Ectodermal cell (in vitro differentiated cells): ENCODE data around the gene PDCD4.

Experiments
- H3K27ac ChIP-seq: 2 replicates; pipeline ENCODE4 v1.7.0; 2013; ENCODE audit warnings: mild to moderate bottlenecking, low read depth, low read length; ENCODE audit not compliant: insufficient read depth, poor library complexity, severe bottlenecking
- H3K27me3 ChIP-seq: 2 replicates; pipeline ENCODE4 v1.7.0; 2013; ENCODE audit warnings: mild to moderate bottlenecking, low read length; ENCODE audit not compliant: insufficient read depth, control insufficient read depth, poor library complexity, severe bottlenecking
- H3K36me3 ChIP-seq: one replicate; pipeline ENCODE4 v1.7.0; 2013; ENCODE audit warnings: low read length; ENCODE audit not compliant: control insufficient read depth, insufficient read depth
- H3K4me1 ChIP-seq: one replicate; pipeline ENCODE4 v1.7.0; 2013; ENCODE audit warnings: low read length; ENCODE audit not compliant: control insufficient read depth, insufficient read depth
- H3K4me3 ChIP-seq: 2 replicates; pipeline ENCODE4 v1.7.0; 2013; ENCODE audit warnings: low read depth, low read length, control low read depth; ENCODE audit not compliant: insufficient read depth
- H3K9me3 ChIP-seq: 2 replicates; pipeline ENCODE4 v1.7.0; 2013; ENCODE audit warnings: mild to moderate bottlenecking, low read length, moderate library complexity; ENCODE audit not compliant: control insufficient read depth
- WGBS, 2 experiments: methylation state at CpG; one replicate each; pipeline ENCODE4 v1.1.7; 2013; ENCODE audit warnings: missing lambda C conversion rate in 2 of 2; 5-methylcytosine and 5-hydroxymethylcytosine counted together

Gene PDCD4

GRCh38 chr10:110842326-110842904 lies 29.3 kb upstream of the PDCD4 start:
- 75 to 76% methylated on average over 7 of the region's 7 CpGs for WGBS, 2 experiments
- Histone ChIP-seq H3K9me3 (no peaks in the 10 kb centered on the region), H3K27ac (no peak overlapping the region), H3K4me3 (no peak overlapping the region), H3K4me1 (peaks cover 6% of the 10 kb centered on the region), H3K27me3 (no peaks in the 10 kb centered on the region), H3K36me3 (no peaks in the 10 kb centered on the region)

- Histone ChIP-seq H3K36me3 (no peaks in the 10 kb centered on the region), H3K27me3 (no peaks in the 10 kb centered on the region), H3K4me3 (no peak overlapping the region), H3K9me3 (no peaks in the 10 kb centered on the region), H3K27ac (no peak overlapping the region), H3K4me1 (peaks cover 6% of the 10 kb centered on the region)
- 74 to 75% methylated on average over 2 of the region's 2 CpGs for WGBS, 2 experiments
These were observed 28.7 kb upstream of the PDCD4 start for GRCh38 chr10:110843031-110843430.

- H3K36me3 ChIP-seq, result no peaks in the 10 kb centered on the region
- no peak overlapping the region for H3K27ac ChIP-seq
- WGBS, 2 experiments, result 87 to 91% methylated on average over 8 of the region's 8 CpGs
These were observed 27.7 kb upstream of the PDCD4 start for GRCh38 chr10:110843796-110844616.

GRCh38 chr10:110844617-110844881 lies 27.2 kb upstream of the PDCD4 start:
- Histone ChIP-seq H3K27me3 (no peaks in the 10 kb centered on the region), H3K4me1 (peaks cover 6% of the 10 kb centered on the region), H3K4me3 (no peak overlapping the region), H3K9me3 (no peaks in the 10 kb centered on the region), H3K27ac (no peak overlapping the region), H3K36me3 (no peaks in the 10 kb centered on the region)
- WGBS, 2 experiments, result 92 to 95% methylated on average over 4 of the region's 4 CpGs

More at GRCh38 chr10:110843796-110844616, 27.7 kb upstream of the PDCD4 start:
- no peaks in the 10 kb centered on the region for H3K27me3 ChIP-seq
- H3K4me1 ChIP-seq, result peaks cover 6% of the 10 kb centered on the region
- no peak overlapping the region for H3K4me3 ChIP-seq
- no peaks in the 10 kb centered on the region for H3K9me3 ChIP-seq

- Histone ChIP-seq H3K9me3 (no peaks in the 10 kb centered on the region), H3K4me3 (no peak overlapping the region), H3K27ac (no peak overlapping the region), H3K36me3 (no peaks in the 10 kb centered on the region), H3K27me3 (no peaks in the 10 kb centered on the region), H3K4me1 (peaks cover 6% of the 10 kb centered on the region)
- 89 to 92% methylated on average over 2 of the region's 2 CpGs for WGBS, 2 experiments
These were observed 26.5 kb upstream of the PDCD4 start for GRCh38 chr10:110845192-110845755.

GRCh38 chr10:110845756-110846620 lies 25.7 kb upstream of the PDCD4 start:
- WGBS, 2 experiments, result 87 to 94% methylated on average over 3 of the region's 3 CpGs
- Histone ChIP-seq H3K4me1 (peaks cover 6% of the 10 kb centered on the region), H3K27ac (no peak overlapping the region), H3K27me3 (no peaks in the 10 kb centered on the region), H3K36me3 (no peaks in the 10 kb centered on the region), H3K9me3 (no peaks in the 10 kb centered on the region), H3K4me3 (no peak overlapping the region)

GRCh38 chr10:110847374-110847773 lies 24.4 kb upstream of the PDCD4 start:
- H3K27ac ChIP-seq, result no peak overlapping the region

GRCh38 chr10:110848106-110848505 lies 23.6 kb upstream of the PDCD4 start:
- Histone ChIP-seq H3K4me3 (no peak overlapping the region), H3K4me1 (peaks cover 1% of the 10 kb centered on the region)
- WGBS, 2 experiments, result 86 to 88% methylated on average over 2 of the region's 2 CpGs

More at GRCh38 chr10:110847374-110847773, 24.4 kb upstream of the PDCD4 start:
- H3K9me3 ChIP-seq, result no peaks in the 10 kb centered on the region
- no peak overlapping the region for H3K4me3 ChIP-seq
- H3K27me3 ChIP-seq, result no peaks in the 10 kb centered on the region
- WGBS, 2 experiments, result 91% methylated on average over 6 of the region's 6 CpGs
- no peaks in the 10 kb centered on the region for H3K36me3 ChIP-seq
- peaks cover 6% of the 10 kb centered on the region for H3K4me1 ChIP-seq

GRCh38 chr10:110850099-110850498 lies 21.6 kb upstream of the PDCD4 start:
- Histone ChIP-seq H3K27me3 (no peaks in the 10 kb centered on the region), H3K4me1 (no peaks in the 10 kb centered on the region), H3K4me3 (no peak overlapping the region), H3K36me3 (no peaks in the 10 kb centered on the region), H3K9me3 (no peaks in the 10 kb centered on the region), H3K27ac (no peak overlapping the region)
- WGBS, 2 experiments, result 95 to 97% methylated on average over 3 of the region's 3 CpGs

More at GRCh38 chr10:110848106-110848505, 23.6 kb upstream of the PDCD4 start:
- no peaks in the 10 kb centered on the region for H3K27me3 ChIP-seq
- H3K27ac ChIP-seq, result no peak overlapping the region
- H3K36me3 ChIP-seq, result no peaks in the 10 kb centered on the region
- no peaks in the 10 kb centered on the region for H3K9me3 ChIP-seq
